ENCODE measurements around the gene FER.
"Not testable (repeated sequence)": the region's sequence is repeated elsewhere in the genome, so short reads cannot be mapped to it uniquely, and the experiment has no call there.

FER gene

DNA sequence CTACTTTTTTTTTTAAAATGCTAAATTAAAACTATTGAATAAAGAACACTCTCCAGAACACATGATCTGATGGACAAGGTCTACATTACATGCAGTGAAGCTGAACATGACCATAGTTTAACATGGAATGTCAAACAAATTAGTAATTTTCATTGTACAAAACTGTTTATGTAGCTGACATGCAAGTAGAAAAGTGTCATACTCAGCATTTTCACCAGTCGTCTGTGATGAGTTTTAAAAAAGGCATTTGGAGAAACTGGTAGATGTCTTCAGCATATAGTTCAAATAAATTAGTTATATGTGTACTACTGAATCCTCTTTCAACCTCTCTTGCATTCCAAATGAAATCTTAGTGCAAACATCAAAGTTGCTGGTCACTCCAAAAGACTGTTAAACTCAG lies 301.9 kb downstream of the FER start:
- no peak for DNase-seq

DNA sequence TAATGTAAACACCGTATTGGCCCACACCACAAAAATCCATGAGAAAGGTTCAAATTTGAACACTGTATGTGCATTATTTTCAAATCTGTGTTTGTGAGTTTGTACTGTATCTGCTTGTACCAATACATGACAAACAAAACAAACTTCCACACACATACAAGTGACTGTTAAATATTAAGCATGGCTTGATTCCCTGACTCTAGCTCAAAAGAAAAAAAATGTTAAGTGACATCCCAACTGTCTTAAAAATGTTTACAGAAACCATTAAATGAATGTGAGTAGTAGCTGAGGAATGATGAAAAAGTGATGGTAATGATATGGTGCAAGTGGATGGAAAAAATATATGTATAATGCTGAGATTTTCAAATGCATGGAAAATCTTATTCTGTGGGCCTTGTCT lies 302.6 kb downstream of the FER start:
- not testable (repeated sequence) for DNase-seq

DNA sequence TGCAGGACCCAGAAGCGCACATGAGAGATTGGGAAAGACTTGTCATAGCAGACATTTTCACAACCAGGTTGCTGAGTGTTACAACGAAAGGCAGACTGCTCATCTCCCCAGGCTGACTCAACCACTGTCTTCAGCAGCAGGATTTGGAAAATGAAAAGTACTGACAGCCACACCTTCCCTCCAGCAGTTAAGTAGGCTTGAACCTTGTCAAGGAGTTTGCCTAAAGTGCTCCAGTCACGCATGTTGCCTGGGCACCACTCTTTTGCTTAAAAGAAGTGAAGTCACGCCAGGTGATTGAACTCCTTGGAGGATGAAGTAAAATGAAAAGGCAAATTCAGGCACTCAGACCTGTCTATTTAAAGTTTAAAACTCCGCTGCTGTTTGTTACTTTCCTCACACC lies 304.5 kb downstream of the FER start:
- DNase-seq = not testable (repeated sequence)

DNA sequence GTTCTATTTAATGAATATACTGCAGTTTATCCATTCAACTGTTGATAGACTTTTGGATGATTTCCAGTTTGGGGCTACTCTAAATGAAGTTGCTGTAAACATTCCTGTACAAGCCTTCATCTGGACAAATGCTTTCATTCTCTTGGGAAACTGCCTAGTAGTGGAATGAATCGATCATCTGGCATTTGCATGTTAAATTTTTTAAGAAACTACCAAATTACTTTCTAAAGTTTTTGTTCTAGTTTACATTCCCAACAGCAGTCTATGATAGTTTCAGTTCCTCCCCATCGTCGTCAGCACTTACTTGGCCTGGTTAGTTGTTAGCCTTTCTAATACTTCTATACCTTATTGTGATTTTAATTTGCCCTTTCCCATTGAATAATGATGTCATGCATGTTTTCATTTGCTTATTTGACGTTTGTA lies 306.3 kb downstream of the FER start:
- no peak for DNase-seq

DNA sequence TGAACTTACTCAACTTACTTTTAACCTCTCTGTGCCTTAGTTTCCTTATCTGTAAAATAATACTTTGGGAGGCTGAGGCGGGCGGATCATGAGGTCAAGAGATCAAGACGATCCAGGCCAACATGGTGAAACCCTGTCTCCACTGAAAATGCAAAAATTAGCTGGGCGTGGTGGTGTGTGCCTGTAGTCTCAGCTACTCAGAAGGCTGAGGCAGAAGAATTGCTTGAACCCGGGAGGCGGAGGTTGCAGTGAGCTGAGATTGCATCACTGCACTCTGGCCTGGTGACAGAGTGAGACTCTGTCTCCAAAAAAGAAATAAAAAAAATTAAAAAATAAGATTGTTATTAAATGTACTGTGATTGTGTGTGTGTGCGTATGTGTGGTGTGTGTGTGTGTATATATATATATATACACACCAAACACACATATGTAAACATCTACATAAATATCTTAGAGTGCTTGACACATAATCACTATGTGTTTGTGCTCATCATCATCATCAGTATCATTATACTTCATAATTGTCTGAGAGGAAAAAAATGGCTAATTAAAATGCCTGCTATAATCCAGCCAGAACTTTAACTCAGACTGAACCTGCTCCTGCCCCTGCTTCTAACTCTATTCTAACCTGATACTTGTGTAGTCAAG lies 312.8 kb downstream of the FER start:
- DNase-seq = no peak

DNA sequence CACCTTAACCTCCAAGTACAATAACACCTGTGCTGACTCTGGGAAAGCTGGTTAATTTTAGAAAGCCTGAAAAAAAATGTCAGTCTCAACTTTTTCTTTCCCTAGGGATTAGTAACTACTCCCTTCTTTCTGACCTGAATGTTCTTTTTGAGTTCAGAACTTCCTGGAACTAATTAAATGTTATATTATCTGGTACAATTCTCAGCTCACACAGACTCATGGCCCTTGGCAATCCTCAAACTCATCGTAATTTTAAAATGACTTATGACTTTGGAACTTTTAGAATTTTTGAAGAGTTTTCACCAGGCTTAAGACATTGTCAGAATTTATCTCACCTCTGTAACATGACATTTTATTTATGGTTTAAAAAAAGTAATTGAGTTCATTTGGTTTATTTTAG lies 315.0 kb downstream of the FER start:
- no peak for DNase-seq

DNA sequence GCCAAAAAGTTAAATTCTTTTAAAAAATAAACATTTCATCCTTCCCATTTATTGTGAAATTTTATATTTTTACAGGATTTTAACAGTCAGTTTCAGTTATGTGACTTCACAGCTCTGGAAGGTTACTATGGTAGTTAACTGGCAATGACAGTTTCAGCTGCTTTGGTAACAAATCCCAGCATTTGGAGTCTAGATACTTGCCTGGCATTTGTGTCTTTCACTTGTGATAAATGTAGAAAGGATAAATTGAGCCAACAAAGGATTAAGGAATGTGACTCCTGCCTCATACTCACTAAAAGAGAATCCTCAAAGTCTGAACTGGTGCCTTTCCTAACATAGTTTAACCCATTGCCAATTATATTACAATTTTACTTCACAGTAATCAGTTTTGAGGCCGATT lies 315.5 kb downstream of the FER start:
- no peak for DNase-seq

DNA sequence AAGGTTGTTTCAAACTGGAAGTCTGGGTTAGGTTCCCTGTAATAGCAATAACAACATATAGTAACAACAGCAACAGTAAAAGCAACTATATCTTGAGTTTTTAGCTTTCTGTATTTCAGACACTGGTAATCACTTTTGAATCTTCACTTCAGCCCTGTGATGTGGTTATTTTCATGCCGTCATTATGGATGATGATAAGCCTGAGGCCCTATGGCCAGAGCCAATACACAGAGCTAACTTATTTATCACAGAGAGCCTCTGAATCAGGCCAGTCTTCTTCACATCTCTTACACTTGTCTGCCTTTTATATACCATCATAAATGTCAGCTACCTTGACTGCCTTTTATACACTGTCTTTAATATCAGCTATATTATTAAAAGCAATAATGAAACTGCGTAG lies 329.0 kb downstream of the FER start:
- no peak for DNase-seq

DNA sequence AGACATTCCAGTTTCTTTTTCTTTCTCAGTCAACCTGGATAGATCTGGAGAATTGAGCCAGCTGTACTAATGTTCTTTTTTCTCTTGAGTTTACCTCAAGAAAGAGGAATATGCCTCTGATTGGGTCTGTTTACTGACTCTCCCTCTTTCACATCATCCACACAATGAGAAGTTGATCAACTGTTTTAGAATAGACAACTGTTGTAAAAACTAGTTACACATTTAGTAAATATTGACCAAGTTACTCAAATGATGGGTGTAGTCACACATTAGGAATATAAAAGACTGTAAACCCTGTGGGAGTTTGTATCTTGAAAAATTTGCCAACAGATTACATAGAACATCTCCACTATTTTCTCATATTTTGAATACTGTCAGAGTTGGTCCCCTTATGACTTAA lies 330.8 kb downstream of the FER start:
- DNase-seq = no peak

DNA sequence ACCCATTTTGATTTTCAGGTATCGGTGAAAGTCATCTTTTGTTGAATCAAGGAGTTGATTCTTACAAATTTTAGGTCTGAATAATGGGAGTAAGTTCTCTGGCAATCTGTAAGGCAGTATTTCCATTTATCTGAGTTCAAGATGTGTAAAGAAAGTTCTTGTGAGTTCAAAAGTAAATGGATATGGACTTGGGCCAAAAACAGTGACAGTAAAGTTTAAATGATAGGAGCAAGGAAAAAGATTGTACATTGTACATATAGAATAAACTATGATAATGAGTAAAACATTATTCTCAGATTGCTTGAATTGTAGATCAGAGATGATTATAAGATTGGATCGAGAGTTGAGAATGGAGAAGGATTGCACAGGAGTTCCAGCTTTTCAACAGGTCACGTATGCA lies 332.8 kb downstream of the FER start:
- no peak for DNase-seq

DNA sequence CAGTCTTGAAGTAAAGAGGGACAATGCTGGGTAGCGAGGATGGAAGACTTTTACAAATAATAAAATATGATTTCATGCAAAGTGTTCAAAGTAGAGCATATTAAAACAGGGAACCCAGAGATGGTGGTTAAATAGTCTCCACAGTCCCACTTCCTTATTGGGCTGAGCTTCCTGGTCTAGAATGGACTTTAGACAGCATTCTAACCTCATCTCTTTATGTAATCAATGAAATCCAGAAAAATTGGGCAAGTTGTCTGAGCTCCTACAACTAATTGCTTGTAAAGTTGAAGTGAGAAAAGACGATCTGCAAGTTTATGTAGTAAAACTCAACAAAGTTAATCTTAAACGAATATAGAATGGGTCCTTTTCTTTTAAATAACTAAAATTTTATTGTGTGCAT lies 333.2 kb downstream of the FER start:
- DNase-seq = no peak

DNA sequence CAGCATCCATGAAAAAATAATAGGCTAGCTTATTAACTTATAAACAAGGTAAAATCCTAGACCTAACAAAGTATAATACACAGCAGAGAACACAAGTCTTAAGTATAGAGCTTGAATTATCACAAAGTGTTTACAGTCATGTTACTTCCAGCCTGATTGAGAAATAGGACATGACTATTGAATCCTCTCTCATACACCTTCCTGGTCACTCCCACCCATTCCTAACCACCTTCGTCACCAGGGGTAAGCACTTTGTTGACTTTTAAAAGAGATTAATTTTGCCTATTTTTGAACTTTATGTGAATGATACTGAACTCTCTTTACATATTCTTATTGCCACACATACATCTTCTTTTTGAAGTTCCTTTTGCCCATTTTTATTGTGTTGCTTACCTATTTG lies 336.2 kb downstream of the FER start:
- no peak for DNase-seq

DNA sequence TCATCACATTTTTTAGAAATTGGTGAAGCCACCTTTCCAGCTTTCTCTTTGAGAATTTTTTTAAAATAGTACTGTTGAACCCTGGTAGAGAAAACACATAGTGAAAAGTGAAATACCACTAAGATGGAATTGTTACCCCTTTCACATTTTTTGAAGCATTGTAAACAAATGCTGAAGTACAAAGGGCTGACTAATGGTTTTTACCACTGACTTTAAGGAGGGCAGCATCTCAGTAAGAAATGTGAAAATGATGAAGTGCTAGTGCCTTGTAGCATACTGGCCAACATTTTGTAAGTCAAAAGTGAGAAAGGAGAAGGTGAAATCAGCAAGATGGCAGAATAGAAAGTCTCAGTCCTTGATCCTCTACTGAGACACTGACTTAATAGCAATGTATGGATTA lies 341.5 kb downstream of the FER start:
- DNase-seq = no peak

DNA sequence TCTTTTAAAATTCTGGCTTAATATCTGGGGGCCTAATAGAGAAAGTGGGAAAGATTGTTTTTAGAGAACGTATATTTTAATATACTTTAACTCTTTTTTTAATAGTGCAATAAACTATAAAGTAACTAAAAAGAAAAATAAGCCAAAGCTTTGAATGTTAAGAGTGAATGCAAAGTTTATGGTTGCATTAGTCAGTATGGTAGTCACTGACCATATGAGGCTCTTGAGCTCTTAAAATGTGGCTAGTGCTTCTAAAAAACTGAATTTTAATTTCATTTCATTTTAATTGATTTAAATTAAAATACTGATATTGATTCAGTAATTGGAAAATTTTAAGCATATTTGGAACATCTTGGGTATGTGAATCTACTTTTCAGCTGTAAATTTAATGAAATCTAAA lies 351.4 kb downstream of the FER start:
- no peak for DNase-seq

DNA sequence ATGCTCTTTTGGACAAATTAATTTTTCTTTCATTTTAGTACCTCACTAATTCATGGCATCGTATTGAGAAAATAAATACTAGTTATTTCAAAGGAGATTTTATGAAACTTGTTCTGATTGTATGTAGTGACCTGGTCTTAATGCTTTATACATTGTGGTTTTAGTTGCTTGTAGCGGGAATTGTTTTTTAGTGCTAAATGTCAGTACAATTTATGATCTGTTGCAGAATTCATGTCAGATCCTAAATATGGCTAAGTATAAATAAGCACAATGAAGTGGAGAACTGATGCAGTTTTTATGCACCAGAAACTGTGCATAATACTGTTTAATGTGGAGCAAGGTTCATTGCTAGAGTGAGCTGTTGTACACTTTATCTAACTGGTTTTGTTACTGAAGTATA lies 353.3 kb downstream of the FER start:
- DNase-seq = no peak

DNA sequence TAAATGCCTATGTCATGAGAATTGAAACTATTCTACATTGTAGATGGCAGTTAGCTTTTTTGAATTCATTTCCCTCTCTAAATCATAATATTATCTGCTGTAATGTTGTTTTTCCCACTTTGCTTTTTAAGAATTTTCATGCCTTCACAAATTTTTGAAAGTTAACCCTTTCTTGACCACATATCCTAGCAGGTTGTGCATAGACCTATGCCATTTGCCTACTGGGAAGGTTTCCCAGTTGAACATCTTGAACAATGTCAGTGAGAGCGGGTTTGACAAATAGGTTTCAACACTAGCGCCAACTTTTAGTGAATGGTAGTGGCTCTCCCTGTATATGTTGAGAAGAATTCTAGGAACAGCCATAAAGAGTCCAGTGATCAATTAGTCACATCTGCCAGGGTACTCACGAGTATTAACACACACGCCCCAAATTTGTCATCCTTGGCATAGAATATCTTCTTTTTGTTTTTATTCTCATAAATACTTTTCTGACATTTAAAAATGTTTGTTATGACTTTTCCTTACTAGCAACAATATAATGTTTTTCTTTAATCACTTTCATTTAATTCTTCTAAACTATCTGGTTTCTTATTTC lies 354.5 kb downstream of the FER start:
- no peak for DNase-seq

DNA sequence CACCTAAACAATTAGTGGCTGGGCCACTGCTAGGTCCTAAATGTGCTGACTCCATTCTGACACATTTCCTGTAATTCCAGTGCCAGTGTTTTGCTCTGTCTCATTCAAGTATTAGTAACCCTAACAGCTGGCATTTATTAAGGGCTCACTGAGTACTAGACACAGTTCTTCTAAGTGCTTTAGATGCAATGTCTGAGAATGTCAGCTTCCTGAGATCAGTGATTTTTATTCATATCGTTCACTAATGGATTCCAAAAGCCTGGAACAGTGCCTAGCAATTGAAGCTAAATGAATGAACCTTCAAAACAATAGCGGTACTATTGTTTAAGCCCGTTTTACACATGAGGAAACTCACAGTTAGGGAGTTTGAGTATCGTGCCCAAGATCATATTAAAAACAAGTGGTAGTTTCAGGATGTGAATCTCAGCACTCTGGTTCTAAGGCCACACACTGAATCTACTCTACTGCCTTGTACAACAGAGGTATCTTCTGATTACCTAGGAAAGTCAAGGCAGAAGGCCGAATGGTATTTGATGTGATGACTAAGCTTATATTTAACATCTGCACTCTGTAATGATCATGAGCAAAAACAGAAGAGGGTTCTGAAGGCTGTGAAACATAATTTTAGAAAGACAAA lies 358.1 kb downstream of the FER start:
- DNase-seq = no peak

DNA sequence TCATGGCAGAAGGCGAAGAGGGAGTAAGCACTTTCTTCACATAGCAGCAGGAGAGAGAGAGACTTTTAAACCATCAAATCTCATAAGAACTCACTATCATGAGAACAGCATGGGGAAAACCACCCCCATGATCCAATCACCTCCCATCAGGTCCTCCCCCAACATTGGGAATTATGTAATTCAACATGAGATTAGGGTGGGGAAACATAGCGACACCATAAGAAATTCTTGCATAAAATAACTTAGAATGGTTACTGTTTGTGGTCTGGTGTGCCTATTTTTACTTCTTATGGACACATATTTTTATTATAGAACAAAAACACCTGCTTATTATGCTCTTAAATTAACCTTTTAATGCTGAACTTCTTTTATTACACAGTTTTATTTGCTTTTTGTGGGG lies 364.0 kb downstream of the FER start:
- DNase-seq = no peak

DNA sequence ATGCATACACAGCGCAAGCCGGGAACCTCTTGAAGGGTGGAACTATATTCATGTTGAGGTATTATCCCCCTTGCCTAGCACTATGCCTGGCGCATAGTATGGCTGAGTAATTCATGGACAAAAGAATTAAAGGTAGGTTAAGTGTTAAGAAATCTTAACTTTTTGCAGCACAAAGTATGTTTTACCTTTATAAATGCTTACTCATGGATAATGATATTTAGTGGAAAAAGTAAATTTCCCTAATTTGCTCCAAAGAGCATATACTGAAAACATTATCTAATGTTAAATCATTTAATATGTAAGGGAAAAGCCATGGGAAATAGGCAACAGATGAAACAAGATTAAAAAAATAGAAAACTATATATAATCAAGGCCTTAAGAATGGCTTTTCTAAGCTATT lies 365.9 kb downstream of the FER start:
- no peak for DNase-seq

DNA sequence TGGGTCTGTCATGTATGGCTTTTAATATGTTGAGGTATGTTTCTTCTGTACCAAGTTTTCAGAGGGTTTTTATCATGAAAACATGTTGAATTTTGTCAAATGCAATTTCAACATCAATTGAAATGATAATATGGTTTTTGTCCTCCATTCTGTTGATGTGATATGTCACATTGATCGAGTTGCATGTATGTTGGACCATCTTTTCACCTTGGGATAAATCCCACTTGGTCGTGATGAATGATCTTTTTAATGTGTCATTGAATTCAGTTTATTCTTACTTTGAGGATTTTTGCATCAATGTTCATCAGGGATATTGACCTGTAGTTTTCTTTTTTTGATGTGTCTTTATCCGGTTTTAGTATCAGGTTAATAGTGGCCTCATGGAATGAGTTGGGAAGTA lies 373.5 kb downstream of the FER start:
- DNase-seq = no peak

DNA sequence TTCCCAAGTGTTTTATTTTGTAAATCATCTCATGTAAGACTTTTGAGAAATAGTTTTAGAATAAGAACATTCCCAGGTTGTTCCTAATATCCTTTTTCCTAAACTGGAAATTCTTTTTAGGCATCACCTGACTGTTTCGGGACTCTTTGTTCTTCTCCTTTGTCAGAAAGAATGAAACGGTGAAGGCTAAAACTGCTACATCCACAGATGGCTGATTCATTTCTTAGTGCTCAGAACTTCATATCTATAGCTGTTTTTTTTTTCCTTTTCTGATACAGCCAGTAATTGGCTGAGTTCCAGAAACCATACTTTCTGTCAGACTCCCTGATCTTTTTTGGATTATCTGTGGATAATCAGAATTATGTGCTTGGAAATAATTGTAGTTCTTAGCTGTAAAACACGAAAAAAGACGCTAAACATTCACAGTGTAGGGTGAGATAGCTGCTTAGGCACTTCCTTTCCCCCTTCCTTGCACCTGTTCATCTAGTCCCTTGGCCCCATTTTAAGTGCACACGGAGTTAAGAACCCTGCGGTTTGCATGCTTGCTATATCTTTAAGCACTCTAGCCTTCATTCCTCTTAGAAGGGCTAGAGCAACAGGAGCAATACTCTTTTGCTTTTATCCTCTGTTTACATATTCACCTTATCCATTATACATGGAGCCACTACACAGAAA lies 378.2 kb downstream of the FER start:
- DNase-seq = no peak

DNA sequence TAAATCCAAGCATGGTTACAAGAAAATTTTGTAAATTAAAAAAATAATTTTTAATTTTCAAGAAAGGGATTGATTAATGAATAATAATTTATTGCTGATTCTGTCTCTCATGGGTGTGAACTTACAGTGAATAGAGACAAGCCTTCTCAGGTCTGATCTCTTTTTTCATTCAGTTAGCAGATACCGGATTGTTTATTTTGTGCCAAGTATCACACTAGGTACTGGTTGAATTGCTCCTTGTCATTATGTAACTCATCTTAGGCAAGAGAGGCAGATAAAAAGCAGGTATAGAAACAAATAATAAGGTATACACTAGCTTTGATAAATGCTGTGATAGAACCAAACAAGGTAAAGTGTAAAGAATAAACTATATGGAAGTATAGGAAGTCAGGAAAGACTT lies 378.8 kb downstream of the FER start:
- no peak for DNase-seq

DNA sequence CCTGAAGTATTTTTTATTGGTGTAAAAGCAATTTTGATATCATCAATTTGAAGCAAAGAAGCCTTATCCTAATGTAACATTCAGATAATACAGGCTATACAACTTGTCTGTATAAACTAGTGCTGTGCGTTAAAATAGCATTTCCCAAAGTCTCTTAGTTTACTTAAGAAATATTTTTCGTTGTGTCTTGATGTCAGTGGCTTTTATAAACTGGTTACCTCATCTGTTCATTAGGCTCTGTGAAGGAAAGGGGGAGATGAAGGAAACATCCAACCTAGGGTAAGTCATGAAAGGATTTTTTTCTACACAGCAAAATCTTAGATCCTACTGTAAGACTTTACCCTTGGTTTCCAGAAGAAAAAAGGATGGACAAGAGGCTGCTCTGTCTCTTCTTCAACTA lies 389.2 kb downstream of the FER start:
- no peak for DNase-seq
